HEK293 (cell line): ENCODE data around the gene FLOT2.
A peak's percentile ranks its signal among the peaks of the same experiment; 100 is the strongest.

Experiments used
- FEZF1 ChIP-seq: fragments of 450-650 bp; formaldehyde crosslinking; IDR thresholded peaks from 2 replicates; pipeline ENCODE4 v1.5.1; 2016; ENCODE audit warnings: missing biosample characterization, missing genetic modification characterization
- GLIS1 ChIP-seq: fragments of 450-650 bp; formaldehyde crosslinking; IDR thresholded peaks from 2 replicates; pipeline ENCODE4 v1.5.1; 2016; ENCODE audit warnings: missing biosample characterization, missing genetic modification characterization
- MZF1 ChIP-seq: fragments of 450-650 bp; formaldehyde crosslinking; IDR thresholded peaks from 2 replicates; pipeline ENCODE4 v1.5.1; 2017; ENCODE audit warnings: missing biosample characterization, missing genetic modification characterization, borderline replicate concordance
- SP3 ChIP-seq: fragments of 450-650 bp; formaldehyde crosslinking; IDR thresholded peaks from 2 replicates; pipeline ENCODE4 v1.5.1; 2016; ENCODE audit warnings: missing biosample characterization, missing genetic modification characterization
- YY2 ChIP-seq: fragments of 450-650 bp; formaldehyde crosslinking; IDR thresholded peaks from 2 replicates; pipeline ENCODE4 v1.5.1; 2016; ENCODE audit warnings: missing biosample characterization, missing genetic modification characterization
- ZBTB11 ChIP-seq: fragments of 450-650 bp; formaldehyde crosslinking; conservative IDR thresholded peaks from 2 replicates; pipeline ENCODE4 v1.5.1; 2016; ENCODE audit warnings: low read depth, missing biosample characterization, missing genetic modification characterization
- ZBTB17 ChIP-seq: fragments of 450-650 bp; formaldehyde crosslinking; IDR thresholded peaks from 2 replicates; pipeline ENCODE4 v1.5.1; 2016; ENCODE audit warnings: missing biosample characterization, missing genetic modification characterization
- ZFP41 ChIP-seq: fragments of 450-650 bp; formaldehyde crosslinking; IDR thresholded peaks from 2 replicates; pipeline ENCODE4 v1.5.1; 2016; ENCODE audit warnings: missing biosample characterization, missing genetic modification characterization, borderline replicate concordance
- ZNF133 ChIP-seq: fragments of 450-650 bp; formaldehyde crosslinking; IDR thresholded peaks from 2 replicates; pipeline ENCODE4 v1.5.1; 2016; ENCODE audit warnings: missing biosample characterization, missing genetic modification characterization
- ZNF140 ChIP-seq: fragments of 450-650 bp; formaldehyde crosslinking; IDR thresholded peaks from 2 replicates; pipeline ENCODE4 v1.5.1; 2016; ENCODE audit warnings: missing biosample characterization, missing genetic modification characterization
- ZNF155 ChIP-seq: fragments of 450-650 bp; formaldehyde crosslinking; IDR thresholded peaks from 2 replicates; pipeline ENCODE4 v1.5.1; 2016; ENCODE audit warnings: missing biosample characterization, missing genetic modification characterization
- ZNF174 ChIP-seq: fragments of 450-650 bp; formaldehyde crosslinking; IDR thresholded peaks from 2 replicates; pipeline ENCODE4 v1.5.0; 2017; ENCODE audit warnings: missing biosample characterization, mild to moderate bottlenecking, missing genetic modification characterization
- ZNF248 ChIP-seq: fragments of 450-650 bp; formaldehyde crosslinking; IDR thresholded peaks from 2 replicates; pipeline ENCODE4 v1.5.1; 2017; ENCODE audit warnings: missing biosample characterization, missing genetic modification characterization
- ZNF302 ChIP-seq: fragments of 450-650 bp; formaldehyde crosslinking; IDR thresholded peaks from 2 replicates; pipeline ENCODE4 v1.5.1; 2016; ENCODE audit warnings: missing biosample characterization, missing genetic modification characterization, low read depth
- ZNF341 ChIP-seq: fragments of 450-650 bp; formaldehyde crosslinking; IDR thresholded peaks from 2 replicates; pipeline ENCODE4; 2016; ENCODE audit warnings: low read depth, missing biosample characterization, missing genetic modification characterization
- ZNF449 ChIP-seq: fragments of 450-650 bp; formaldehyde crosslinking; IDR thresholded peaks from 2 replicates; pipeline ENCODE4 v1.5.1; 2017; ENCODE audit warnings: missing biosample characterization, mild to moderate bottlenecking, missing genetic modification characterization, moderate library complexity
- ZNF510 ChIP-seq: fragments of 450-650 bp; formaldehyde crosslinking; IDR thresholded peaks from 2 replicates; pipeline ENCODE4 v1.5.1; 2018; ENCODE audit warnings: mild to moderate bottlenecking, missing genetic modification characterization, missing biosample characterization; ENCODE audit not compliant: insufficient replicate concordance
- ZNF596 ChIP-seq: fragments of 450-650 bp; IDR thresholded peaks from 2 replicates; pipeline ENCODE4 v1.5.0; 2018; ENCODE audit warnings: missing biosample characterization, mild to moderate bottlenecking, missing genetic modification characterization, moderate library complexity
- ZNF621 ChIP-seq: fragments of 450-650 bp; formaldehyde crosslinking; IDR thresholded peaks from 2 replicates; pipeline ENCODE4 v1.5.1; 2017; ENCODE audit warnings: missing biosample characterization, missing genetic modification characterization
- ZNF660 ChIP-seq: fragments of 450-650 bp; IDR thresholded peaks from 2 replicates; pipeline ENCODE4 v1.5.1; 2018; ENCODE audit warnings: missing biosample characterization, mild to moderate bottlenecking, missing genetic modification characterization
- ZNF701 ChIP-seq: fragments of 450-650 bp; formaldehyde crosslinking; IDR thresholded peaks from 2 replicates; pipeline ENCODE4 v1.5.1; 2016; ENCODE audit warnings: missing biosample characterization, missing genetic modification characterization
- TF ChIP-seq, protein P1 (sequence below): fragments of 450-650 bp; formaldehyde crosslinking; IDR thresholded peaks from 2 replicates; pipeline ENCODE4 v1.5.1; 2016; ENCODE audit warnings: missing biosample characterization, missing genetic modification characterization, low read depth
- TF ChIP-seq, protein P2 (sequence below): fragments of 450-650 bp; IDR thresholded peaks from 2 replicates; pipeline ENCODE4 v1.5.1; 2018; ENCODE audit warnings: missing biosample characterization, missing genetic modification characterization
- TF ChIP-seq, protein P3 (sequence below): fragments of 450-650 bp; formaldehyde crosslinking; IDR thresholded peaks from 2 replicates; pipeline ENCODE4 v1.5.1; 2016; ENCODE audit warnings: missing biosample characterization, missing genetic modification characterization
- TF ChIP-seq, protein P4 (sequence below): fragments of 450-650 bp; formaldehyde crosslinking; IDR thresholded peaks from 2 replicates; pipeline ENCODE4 v1.5.0; 2017; ENCODE audit warnings: missing biosample characterization, missing genetic modification characterization, borderline replicate concordance
- TF ChIP-seq, protein P5 (sequence below): fragments of 450-650 bp; formaldehyde crosslinking; IDR thresholded peaks from 2 replicates; pipeline ENCODE4 v1.5.1; 2016; ENCODE audit warnings: missing biosample characterization, missing genetic modification characterization

The FLOT2 gene

DNA sequence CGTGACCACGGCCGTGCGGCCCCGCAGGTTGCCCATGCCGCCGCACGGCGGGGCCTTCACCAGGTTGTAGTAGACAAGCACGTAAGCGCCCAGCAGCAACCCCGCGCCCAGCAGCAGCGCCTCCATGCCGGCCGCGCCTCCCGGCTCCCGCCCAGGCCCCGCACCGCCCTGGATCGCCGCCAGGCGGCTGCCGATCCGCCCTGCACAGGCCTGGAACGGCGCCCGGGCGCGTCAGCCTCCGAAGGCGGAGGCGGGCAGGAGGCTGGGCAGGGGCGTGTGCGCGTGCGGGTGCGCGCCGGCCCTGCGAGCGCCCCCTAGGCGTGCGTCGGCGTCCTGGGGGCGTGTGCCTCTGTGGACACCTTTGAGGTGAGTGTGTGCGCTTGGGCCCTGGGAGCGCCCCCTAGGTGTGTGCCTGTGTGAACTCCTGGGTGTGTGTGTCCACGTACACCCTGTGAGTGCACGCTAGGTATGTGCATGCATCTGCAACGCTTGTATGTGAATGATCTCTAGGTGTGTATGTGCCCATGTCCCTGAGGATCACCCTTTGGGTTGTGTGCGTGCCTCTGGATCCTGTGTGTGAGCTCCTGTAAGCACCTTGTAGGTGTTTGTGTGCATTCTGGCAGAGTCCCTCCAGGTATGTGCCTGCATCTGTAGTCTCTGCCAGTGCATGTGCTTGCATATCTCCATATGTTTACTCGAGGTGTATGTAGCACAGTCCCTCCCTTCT lies 5.4 kb upstream of the FLOT2 start, which contains the start of gene DHRS13 (continued):
- TF ChIP-seq ZNF449 (tag by site-specific recombination) (peak; percentile 86), ZNF248 (no peak), SP3 (tag by site-specific recombination) (peak; percentile 60), ZFP41 (no peak), ZBTB11 (tag by site-specific recombination) (no peak), ZNF140 (tag by site-specific recombination) (no peak), ZNF174 (tag by site-specific recombination) (no peak), ZNF621 (tag by site-specific recombination) (no peak), ZBTB17 (peak; percentile 43), FEZF1 (tag by site-specific recombination) (no peak), ZNF133 (tag by site-specific recombination) (no peak), ZNF341 (tag by site-specific recombination) (no peak), ZNF155 (no peak), GLIS1 (tag by site-specific recombination) (peak; percentile 67), ZNF596 (tag by site-specific recombination) (peak; percentile 53), ZNF701 (tag by site-specific recombination) (no peak), YY2 (tag by site-specific recombination) (peak; percentile 41; the same call in 1 of the 2 replicates), ZNF302 (tag by site-specific recombination) (no peak), MZF1 (tag by site-specific recombination) (no peak), ZNF510 (no peak), ZNF660 (tag by site-specific recombination) (peak; percentile 97)
- TF ChIP-seq, protein P1, sequence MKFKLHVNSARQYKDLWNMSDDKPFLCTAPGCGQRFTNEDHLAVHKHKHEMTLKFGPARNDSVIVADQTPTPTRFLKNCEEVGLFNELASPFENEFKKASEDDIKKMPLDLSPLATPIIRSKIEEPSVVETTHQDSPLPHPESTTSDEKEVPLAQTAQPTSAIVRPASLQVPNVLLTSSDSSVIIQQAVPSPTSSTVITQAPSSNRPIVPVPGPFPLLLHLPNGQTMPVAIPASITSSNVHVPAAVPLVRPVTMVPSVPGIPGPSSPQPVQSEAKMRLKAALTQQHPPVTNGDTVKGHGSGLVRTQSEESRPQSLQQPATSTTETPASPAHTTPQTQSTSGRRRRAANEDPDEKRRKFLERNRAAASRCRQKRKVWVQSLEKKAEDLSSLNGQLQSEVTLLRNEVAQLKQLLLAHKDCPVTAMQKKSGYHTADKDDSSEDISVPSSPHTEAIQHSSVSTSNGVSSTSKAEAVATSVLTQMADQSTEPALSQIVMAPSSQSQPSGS (tag by site-specific recombination): no peak
- TF ChIP-seq, protein P2, sequence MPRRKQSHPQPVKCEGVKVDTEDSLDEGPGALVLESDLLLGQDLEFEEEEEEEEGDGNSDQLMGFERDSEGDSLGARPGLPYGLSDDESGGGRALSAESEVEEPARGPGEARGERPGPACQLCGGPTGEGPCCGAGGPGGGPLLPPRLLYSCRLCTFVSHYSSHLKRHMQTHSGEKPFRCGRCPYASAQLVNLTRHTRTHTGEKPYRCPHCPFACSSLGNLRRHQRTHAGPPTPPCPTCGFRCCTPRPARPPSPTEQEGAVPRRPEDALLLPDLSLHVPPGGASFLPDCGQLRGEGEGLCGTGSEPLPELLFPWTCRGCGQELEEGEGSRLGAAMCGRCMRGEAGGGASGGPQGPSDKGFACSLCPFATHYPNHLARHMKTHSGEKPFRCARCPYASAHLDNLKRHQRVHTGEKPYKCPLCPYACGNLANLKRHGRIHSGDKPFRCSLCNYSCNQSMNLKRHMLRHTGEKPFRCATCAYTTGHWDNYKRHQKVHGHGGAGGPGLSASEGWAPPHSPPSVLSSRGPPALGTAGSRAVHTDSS (tag by site-specific recombination): no peak; the same call in 1 of the 2 replicates
- TF ChIP-seq, protein P3, sequence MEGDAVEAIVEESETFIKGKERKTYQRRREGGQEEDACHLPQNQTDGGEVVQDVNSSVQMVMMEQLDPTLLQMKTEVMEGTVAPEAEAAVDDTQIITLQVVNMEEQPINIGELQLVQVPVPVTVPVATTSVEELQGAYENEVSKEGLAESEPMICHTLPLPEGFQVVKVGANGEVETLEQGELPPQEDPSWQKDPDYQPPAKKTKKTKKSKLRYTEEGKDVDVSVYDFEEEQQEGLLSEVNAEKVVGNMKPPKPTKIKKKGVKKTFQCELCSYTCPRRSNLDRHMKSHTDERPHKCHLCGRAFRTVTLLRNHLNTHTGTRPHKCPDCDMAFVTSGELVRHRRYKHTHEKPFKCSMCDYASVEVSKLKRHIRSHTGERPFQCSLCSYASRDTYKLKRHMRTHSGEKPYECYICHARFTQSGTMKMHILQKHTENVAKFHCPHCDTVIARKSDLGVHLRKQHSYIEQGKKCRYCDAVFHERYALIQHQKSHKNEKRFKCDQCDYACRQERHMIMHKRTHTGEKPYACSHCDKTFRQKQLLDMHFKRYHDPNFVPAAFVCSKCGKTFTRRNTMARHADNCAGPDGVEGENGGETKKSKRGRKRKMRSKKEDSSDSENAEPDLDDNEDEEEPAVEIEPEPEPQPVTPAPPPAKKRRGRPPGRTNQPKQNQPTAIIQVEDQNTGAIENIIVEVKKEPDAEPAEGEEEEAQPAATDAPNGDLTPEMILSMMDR (tag by site-specific recombination): peak; percentile 99
- TF ChIP-seq, protein P4, sequence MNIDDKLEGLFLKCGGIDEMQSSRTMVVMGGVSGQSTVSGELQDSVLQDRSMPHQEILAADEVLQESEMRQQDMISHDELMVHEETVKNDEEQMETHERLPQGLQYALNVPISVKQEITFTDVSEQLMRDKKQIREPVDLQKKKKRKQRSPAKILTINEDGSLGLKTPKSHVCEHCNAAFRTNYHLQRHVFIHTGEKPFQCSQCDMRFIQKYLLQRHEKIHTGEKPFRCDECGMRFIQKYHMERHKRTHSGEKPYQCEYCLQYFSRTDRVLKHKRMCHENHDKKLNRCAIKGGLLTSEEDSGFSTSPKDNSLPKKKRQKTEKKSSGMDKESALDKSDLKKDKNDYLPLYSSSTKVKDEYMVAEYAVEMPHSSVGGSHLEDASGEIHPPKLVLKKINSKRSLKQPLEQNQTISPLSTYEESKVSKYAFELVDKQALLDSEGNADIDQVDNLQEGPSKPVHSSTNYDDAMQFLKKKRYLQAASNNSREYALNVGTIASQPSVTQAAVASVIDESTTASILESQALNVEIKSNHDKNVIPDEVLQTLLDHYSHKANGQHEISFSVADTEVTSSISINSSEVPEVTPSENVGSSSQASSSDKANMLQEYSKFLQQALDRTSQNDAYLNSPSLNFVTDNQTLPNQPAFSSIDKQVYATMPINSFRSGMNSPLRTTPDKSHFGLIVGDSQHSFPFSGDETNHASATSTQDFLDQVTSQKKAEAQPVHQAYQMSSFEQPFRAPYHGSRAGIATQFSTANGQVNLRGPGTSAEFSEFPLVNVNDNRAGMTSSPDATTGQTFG: no peak; the same call in 1 of the 2 replicates
- TF ChIP-seq, protein P5, sequence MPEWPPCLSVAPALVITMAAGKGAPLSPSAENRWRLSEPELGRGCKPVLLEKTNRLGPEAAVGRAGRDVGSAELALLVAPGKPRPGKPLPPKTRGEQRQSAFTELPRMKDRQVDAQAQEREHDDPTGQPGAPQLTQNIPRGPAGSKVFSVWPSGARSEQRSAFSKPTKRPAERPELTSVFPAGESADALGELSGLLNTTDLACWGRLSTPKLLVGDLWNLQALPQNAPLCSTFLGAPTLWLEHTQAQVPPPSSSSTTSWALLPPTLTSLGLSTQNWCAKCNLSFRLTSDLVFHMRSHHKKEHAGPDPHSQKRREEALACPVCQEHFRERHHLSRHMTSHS (tag by site-specific recombination): no peak
